MM.1S (cell line): ENCODE measurements around the gene NCOR2.

Experiments used
- CTCF ChIP-seq: fragments of 300-600 bp; sonication (generic); IDR thresholded peaks from 2 replicates; pipeline ENCODE4 v1.5.1; 2016; ENCODE audit warnings: antibody characterized with exemption, low read length, mixed read lengths
- EZH2 ChIP-seq: fragments of 300-600 bp; sonication (generic); optimal IDR thresholded peaks from 2 replicates; pipeline ENCODE3; 2017; ENCODE audit warnings: low read depth, mild to moderate bottlenecking, antibody characterized with exemption, low read length, mixed read lengths

GRCh38 chr12:124594851-124595250 is 27.4 kb upstream of the NCOR2 start:
- TF ChIP-seq EZH2 (no peak), CTCF (no peak)
